Mesothelial cell of epicardium (in vitro differentiated cells): ENCODE measurements around the gene DIPK1A. TPM values are rescaled to one million over a fixed set of nuclear protein-coding genes. Genes with fewer than 3 reads are reported as not detected.

Experiments
- DNase-seq, 2 experiments: peaks; one replicate each; pipeline ENCODE4 v3.0.0; 2021; ENCODE audit warnings: low spot score in 2 of 2; ENCODE audit not compliant: unreplicated experiment in 2 of 2
- H3K27ac Mint-ChIP-seq: 2 replicates; pipeline ENCODE4 v1.8.0; 2021; ENCODE audit warnings: mixed read lengths
- H3K27me3 Mint-ChIP-seq: 2 replicates; pipeline ENCODE4 v1.8.0; 2021; ENCODE audit warnings: low read depth, mixed read lengths
- H3K36me3 Mint-ChIP-seq: 2 replicates; pipeline ENCODE4 v1.8.0; 2021; ENCODE audit warnings: mixed read lengths
- H3K4me1 Mint-ChIP-seq: 2 replicates; pipeline ENCODE4 v1.8.0; 2021; ENCODE audit warnings: mixed read lengths
- H3K4me3 Mint-ChIP-seq: 2 replicates; pipeline ENCODE4 v1.8.0; 2021; ENCODE audit warnings: mild to moderate bottlenecking, moderate library complexity, mixed read lengths
- H3K9me3 Mint-ChIP-seq: 2 replicates; pipeline ENCODE4 v1.8.0; 2021; ENCODE audit warnings: mixed read lengths
- total RNA-seq: library from RNA; stranded (reverse); gene quantifications from 3 replicates; pipeline ENCODE4 v1.2.1, GENCODE V29; 2021
- TF ChIP-seq, protein P1 (sequence below): fragments of 200-600 bp; sonication (generic); IDR thresholded peaks from one replicate; pipeline ENCODE4 v1.5.0; 2021; ENCODE audit warnings: antibody characterized with exemption; ENCODE audit not compliant: unreplicated experiment

Gene DIPK1A
- total RNA-seq, 1 donor from 2014 or later: 12.3 TPM

DNA sequence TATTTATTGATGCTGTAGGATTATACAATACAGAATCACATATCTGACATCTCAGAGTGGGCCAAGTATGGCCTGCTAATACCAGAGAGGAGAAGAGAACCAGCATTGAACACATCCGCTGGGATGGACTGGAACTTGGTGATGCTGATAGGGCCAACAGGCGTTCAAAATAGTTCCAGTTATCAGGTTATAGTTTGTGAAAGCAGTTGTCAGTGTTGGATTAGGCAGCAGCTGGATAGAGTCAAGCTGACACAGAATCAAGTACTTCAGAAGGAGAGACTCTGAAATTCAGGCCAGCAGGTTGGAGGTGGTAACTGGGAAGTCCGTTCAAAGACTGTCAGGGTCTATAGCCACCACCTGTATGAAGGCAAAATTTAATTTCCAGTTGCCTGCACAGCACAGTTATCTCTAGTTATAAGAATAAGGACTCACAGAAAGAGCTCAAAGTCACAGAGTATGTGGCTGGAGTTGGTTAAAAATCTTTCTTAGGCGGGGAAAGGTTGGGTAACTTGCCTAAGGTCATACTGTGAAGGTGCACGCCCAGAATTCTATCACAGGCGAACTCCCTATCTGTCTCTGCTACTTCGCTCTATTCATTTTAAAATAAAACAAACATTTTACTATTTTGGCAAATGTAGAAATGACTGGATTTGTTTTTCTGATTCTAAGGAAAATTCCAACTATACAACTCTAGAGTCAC lies 9.9 kb upstream of the DIPK1A start:
- Mint-ChIP-seq H3K4me1 (peaks cover 13% of the 10 kb centered on the region), H3K36me3 (no peaks in the 10 kb centered on the region), H3K9me3 (no peaks in the 10 kb centered on the region), H3K27me3 (no peaks in the 10 kb centered on the region), H3K27ac (no peak overlapping the region), H3K4me3 (no peak overlapping the region)
- TF ChIP-seq, protein P1, sequence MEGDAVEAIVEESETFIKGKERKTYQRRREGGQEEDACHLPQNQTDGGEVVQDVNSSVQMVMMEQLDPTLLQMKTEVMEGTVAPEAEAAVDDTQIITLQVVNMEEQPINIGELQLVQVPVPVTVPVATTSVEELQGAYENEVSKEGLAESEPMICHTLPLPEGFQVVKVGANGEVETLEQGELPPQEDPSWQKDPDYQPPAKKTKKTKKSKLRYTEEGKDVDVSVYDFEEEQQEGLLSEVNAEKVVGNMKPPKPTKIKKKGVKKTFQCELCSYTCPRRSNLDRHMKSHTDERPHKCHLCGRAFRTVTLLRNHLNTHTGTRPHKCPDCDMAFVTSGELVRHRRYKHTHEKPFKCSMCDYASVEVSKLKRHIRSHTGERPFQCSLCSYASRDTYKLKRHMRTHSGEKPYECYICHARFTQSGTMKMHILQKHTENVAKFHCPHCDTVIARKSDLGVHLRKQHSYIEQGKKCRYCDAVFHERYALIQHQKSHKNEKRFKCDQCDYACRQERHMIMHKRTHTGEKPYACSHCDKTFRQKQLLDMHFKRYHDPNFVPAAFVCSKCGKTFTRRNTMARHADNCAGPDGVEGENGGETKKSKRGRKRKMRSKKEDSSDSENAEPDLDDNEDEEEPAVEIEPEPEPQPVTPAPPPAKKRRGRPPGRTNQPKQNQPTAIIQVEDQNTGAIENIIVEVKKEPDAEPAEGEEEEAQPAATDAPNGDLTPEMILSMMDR: no peak
- DNase-seq: no peak

DNA sequence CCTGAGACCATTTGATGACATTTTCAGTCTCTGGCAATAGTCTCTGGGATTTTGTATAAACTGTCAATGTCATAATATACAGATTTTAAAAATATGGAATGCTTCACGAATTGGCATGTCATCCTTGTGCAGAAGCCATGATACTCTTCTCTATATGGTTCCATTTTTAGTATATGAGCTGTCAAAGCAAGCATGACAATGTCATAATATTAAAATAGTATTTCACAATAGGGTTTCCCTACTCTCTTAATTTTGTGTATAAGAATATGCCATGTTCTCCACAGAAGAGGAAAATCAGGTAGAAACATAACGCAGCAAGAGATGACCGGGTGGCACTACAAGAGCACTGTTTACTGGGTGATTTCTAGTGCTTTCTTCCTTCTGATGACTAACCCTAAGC lies 8.3 kb upstream of the DIPK1A start:
- TF ChIP-seq, protein P1: no peak
- H3K27me3 Mint-ChIP-seq: no peaks in the 10 kb centered on the region
- H3K36me3 Mint-ChIP-seq: no peaks in the 10 kb centered on the region
- H3K4me1 Mint-ChIP-seq: peaks cover 13% of the 10 kb centered on the region
- DNase-seq: no peak
- no peak overlapping the region for H3K4me3 Mint-ChIP-seq
- no peak overlapping the region for H3K27ac Mint-ChIP-seq
- no peaks in the 10 kb centered on the region for H3K9me3 Mint-ChIP-seq

DNA sequence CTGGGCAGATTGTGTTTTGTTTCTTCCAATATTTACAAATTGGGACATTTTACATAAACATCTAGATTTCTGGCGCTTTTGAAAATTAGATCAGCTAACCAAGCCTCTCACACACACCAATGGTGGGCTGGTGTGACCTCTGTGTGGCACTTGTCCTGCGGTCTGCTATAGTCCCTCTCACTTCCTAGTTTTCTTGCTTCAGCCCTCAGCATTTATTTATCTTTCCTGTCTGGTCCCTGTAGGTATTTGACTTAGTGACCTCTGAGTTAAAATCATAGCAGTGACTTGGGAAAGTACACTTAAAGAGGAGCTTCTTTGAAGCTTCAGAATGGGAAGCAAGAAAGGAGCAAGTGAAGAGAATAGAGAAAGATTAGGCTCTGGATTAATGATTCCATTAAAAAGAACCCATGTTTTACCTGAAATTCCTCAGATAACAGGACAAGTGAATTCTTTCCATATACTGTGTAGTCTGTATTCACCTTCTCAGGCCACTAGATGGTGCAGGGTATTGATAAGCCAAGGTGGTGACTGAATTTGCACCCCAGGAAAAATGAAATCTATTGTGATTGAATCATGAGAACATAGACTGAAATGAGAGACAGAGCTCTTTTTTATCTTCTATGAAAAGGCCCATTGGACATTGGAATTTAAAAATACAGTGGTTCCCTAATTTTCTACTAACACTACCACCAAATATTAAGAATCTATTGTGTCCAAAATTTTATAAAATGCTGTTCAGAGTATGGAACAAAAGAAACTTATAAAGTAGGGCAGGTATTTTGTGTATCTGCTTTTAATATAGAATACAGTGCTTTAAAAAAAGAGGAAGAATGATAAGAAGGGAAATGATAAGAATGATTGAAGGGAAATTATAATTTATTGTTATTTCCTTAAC lies 7.1 kb upstream of the DIPK1A start:
- no peaks in the 10 kb centered on the region for H3K27me3 Mint-ChIP-seq
- DNase-seq: no peak
- no peaks in the 10 kb centered on the region for H3K9me3 Mint-ChIP-seq
- TF ChIP-seq, protein P1: no peak
- peaks cover 13% of the 10 kb centered on the region for H3K4me1 Mint-ChIP-seq
- no peaks in the 10 kb centered on the region for H3K36me3 Mint-ChIP-seq
- no peak overlapping the region for H3K4me3 Mint-ChIP-seq
- no peak overlapping the region for H3K27ac Mint-ChIP-seq

DNA sequence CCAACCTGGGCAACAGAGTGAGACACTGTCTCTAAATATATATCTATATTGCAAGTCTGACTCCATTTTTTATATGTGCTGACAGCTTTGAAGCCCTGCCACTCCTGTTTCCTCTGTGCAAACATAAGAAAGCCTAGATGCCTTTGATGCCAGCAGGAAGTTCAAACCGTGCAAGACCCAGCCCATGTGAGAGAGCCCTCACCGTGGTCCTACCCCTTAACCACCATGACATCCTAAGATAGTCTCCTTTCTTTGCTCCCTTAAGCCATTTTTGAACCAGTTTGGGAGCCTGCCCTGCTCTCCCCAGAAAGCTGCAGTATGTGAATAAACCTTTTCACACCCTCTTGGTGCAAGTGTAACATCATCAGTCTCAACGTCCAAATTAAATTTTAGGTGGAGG lies 3.7 kb upstream of the DIPK1A start:
- H3K4me1 Mint-ChIP-seq: peaks cover 17% of the 10 kb centered on the region
- no peak for DNase-seq
- no peaks in the 10 kb centered on the region for H3K27me3 Mint-ChIP-seq
- H3K9me3 Mint-ChIP-seq: no peaks in the 10 kb centered on the region
- no peak overlapping the region for H3K27ac Mint-ChIP-seq
- H3K36me3 Mint-ChIP-seq: no peaks in the 10 kb centered on the region
- TF ChIP-seq, protein P1: no peak
- no peak overlapping the region for H3K4me3 Mint-ChIP-seq

DNA sequence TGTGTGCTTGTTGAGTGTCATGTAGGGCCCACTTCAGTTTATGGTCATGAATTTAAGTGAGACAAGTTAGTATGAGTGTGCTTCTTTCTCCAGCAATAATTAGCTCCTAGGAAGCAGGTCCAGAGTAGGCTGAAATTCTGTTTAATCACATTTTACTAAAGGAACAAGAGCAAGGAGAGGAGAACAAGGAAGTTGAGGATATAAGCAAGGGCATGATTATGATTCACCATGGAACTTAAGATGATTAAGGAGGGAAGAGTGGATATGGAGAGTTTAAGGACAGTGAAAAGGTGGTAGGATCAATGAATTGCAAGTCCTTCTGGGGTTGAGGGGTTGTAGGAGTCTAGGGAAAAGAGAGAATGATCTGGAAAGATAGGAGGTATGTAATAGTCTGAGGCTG lies 3.1 kb upstream of the DIPK1A start:
- H3K27me3 Mint-ChIP-seq: no peaks in the 10 kb centered on the region
- TF ChIP-seq, protein P1: no peak

More for the DNA sequence above, 3.1 kb upstream of the DIPK1A start:
- Mint-ChIP-seq H3K36me3 (no peaks in the 10 kb centered on the region), H3K4me3 (no peak overlapping the region), H3K27ac (no peak overlapping the region), H3K9me3 (no peaks in the 10 kb centered on the region), H3K4me1 (peaks cover 18% of the 10 kb centered on the region)
- DNase-seq: no peak
